Mesenchymal stem cell (in vitro differentiated cells and primary cell): ENCODE measurements around the gene SNX8.
A peak's percentile ranks its signal among the peaks of the same experiment; 100 is the strongest.

ENCODE experiments used
- DNase-seq: peaks from one replicate; pipeline ENCODE4 v3.0.0-alpha.2; 2013
- H2AFZ ChIP-seq: one replicate; pipeline ENCODE4 v1.6.1; 2013; ENCODE audit warnings: low read depth, mild to moderate bottlenecking, control low read depth, inconsistent platforms, low read length, moderate library complexity
- H2AK5ac ChIP-seq: 2 replicates; pipeline ENCODE4 v1.6.1; 2013; ENCODE audit warnings: low read length, moderate library complexity, mild to moderate bottlenecking, inconsistent platforms; ENCODE audit not compliant: severe bottlenecking
- H2BK120ac ChIP-seq: one replicate; pipeline ENCODE4 v1.6.1; 2013; ENCODE audit warnings: low read depth, mild to moderate bottlenecking, inconsistent platforms, low read length, moderate library complexity
- H2BK12ac ChIP-seq, 2 experiments: one replicate each; pipeline ENCODE4 v1.6.1; 2013; ENCODE audit warnings: inconsistent platforms in 2 of 2, low read length in 2 of 2, mild to moderate bottlenecking in 2 of 2, moderate library complexity in 2 of 2, control low read depth in 1 of 2
- H2BK15ac ChIP-seq: one replicate; pipeline ENCODE4 v1.6.1; 2013; ENCODE audit warnings: mild to moderate bottlenecking, low read depth, inconsistent platforms; ENCODE audit not compliant: poor library complexity, severe bottlenecking
- H2BK5ac ChIP-seq: 2 replicates; pipeline ENCODE4 v1.6.1; 2013; ENCODE audit warnings: low read depth, mild to moderate bottlenecking, low read length, control low read depth, inconsistent platforms; ENCODE audit not compliant: poor library complexity, severe bottlenecking
- H3K14ac ChIP-seq, 2 experiments: one replicate each; pipeline ENCODE4 v1.6.1; 2013; ENCODE audit warnings: inconsistent platforms in 2 of 2, low read length in 2 of 2, control low read depth in 1 of 2, mild to moderate bottlenecking in 1 of 2, moderate library complexity in 1 of 2
- H3K18ac ChIP-seq, 2 experiments: one replicate each; pipeline ENCODE4 v1.6.1; 2013; ENCODE audit warnings: inconsistent platforms in 2 of 2, low read length in 2 of 2, control low read depth in 1 of 2, low read depth in 1 of 2, mild to moderate bottlenecking in 1 of 2
- H3K23ac ChIP-seq, 2 experiments: one replicate each; pipeline ENCODE4 v1.6.1; 2013; ENCODE audit warnings: inconsistent platforms in 2 of 2, low read length in 2 of 2, mild to moderate bottlenecking in 2 of 2, moderate library complexity in 2 of 2, control low read depth in 1 of 2
- H3K27ac ChIP-seq: 2 replicates; pipeline ENCODE4 v1.5.1; 2013; ENCODE audit warnings: mild to moderate bottlenecking, moderate library complexity, low read length, control low read depth, inconsistent platforms; ENCODE audit not compliant: poor library complexity, severe bottlenecking
- H3K27me3 ChIP-seq, 2 experiments: 2 replicates each; pipeline versions ENCODE4 v1.6.1 to v1.7.0; 2013; ENCODE audit warnings: low read length in 2 of 2, mild to moderate bottlenecking in 2 of 2, moderate library complexity in 2 of 2, control low read depth in 1 of 2, inconsistent platforms in 1 of 2; ENCODE audit not compliant: control insufficient read depth in 1 of 2, insufficient read depth in 1 of 2
- H3K36me3 ChIP-seq, 2 experiments: 2 replicates each; pipeline versions ENCODE4 v1.6.1 to v1.7.0; 2013; ENCODE audit warnings: low read length in 2 of 2, control low read depth in 1 of 2, inconsistent platforms in 1 of 2, low read depth in 1 of 2, mild to moderate bottlenecking in 1 of 2; ENCODE audit not compliant: insufficient read depth in 2 of 2, control insufficient read depth in 1 of 2
- H3K4ac ChIP-seq, 2 experiments: one replicate each; pipeline ENCODE4 v1.6.1; 2013; ENCODE audit warnings: inconsistent platforms in 2 of 2, low read length in 2 of 2, mild to moderate bottlenecking in 2 of 2, moderate library complexity in 2 of 2, control low read depth in 1 of 2, low read depth in 1 of 2
- H3K4me1 ChIP-seq: 2 replicates; pipeline ENCODE4 v1.6.1; 2013; ENCODE audit warnings: low read depth, low read length, control low read depth; ENCODE audit not compliant: control insufficient read depth, insufficient read depth
- H3K4me2 ChIP-seq: 2 replicates; pipeline ENCODE4 v1.6.1; 2013; ENCODE audit warnings: low read length, mild to moderate bottlenecking, inconsistent platforms; ENCODE audit not compliant: poor library complexity, severe bottlenecking
- H3K4me3 ChIP-seq, 2 experiments: 2 replicates each; pipeline versions ENCODE4 v1.5.1 to v1.7.0; 2013; ENCODE audit warnings: low read length in 2 of 2, mild to moderate bottlenecking in 2 of 2, control low read depth in 1 of 2, low read depth in 1 of 2; ENCODE audit not compliant: insufficient read depth in 1 of 2
- H3K79me1 ChIP-seq: replicated peaks from 2 replicates; pipeline ENCODE4 v1.6.1; 2013; ENCODE audit warnings: mild to moderate bottlenecking, control low read depth, low read length, inconsistent platforms; ENCODE audit not compliant: poor library complexity, severe bottlenecking
- H3K9ac ChIP-seq: 2 replicates; pipeline ENCODE4 v1.7.0; 2013; ENCODE audit warnings: mild to moderate bottlenecking, low read length, moderate library complexity
- H3K9me3 ChIP-seq: 2 replicates; pipeline ENCODE4 v1.7.0; 2013; ENCODE audit warnings: mild to moderate bottlenecking, low read length; ENCODE audit not compliant: control insufficient read depth
- H4K8ac ChIP-seq: one replicate; pipeline ENCODE4 v1.6.1; 2013; ENCODE audit warnings: inconsistent platforms, mild to moderate bottlenecking, low read length, moderate library complexity
- H4K91ac ChIP-seq: one replicate; pipeline ENCODE4 v1.6.1; 2013; ENCODE audit warnings: mild to moderate bottlenecking, low read length, inconsistent platforms
- WGBS: methylation state at CpG from one replicate; pipeline ENCODE4 v1.1.7; 2013; ENCODE audit warnings: mixed read lengths; 5-methylcytosine and 5-hydroxymethylcytosine counted together

The SNX8 gene

GRCh38 chr7:2254429-2255144 is 59.7 kb downstream of the SNX8 start:
- Histone ChIP-seq H4K8ac (no peak overlapping the region), H3K4ac (no peak overlapping the region), H3K9ac (no peak overlapping the region), H2BK120ac (no peak overlapping the region), H2AFZ (no peak overlapping the region), H3K14ac (no peak overlapping the region), H2BK15ac (no peak overlapping the region), H3K18ac (no peak overlapping the region), H3K9me3 (no peaks in the 10 kb centered on the region), H3K4me1 (peaks cover 38% of the 10 kb centered on the region), H4K91ac (no peak overlapping the region), H3K4me2 (no peak overlapping the region), H2BK12ac (no peak overlapping the region), H3K27ac (no peak overlapping the region), H3K79me1 (peaks cover 23% of the 10 kb centered on the region), H3K23ac (no peak overlapping the region), H2BK5ac (no peak overlapping the region), H3K4me3 (no peak overlapping the region), H3K36me3 (peaks cover 47 to 88% of the 10 kb centered on the region in 2 experiments), H2AK5ac (no peak overlapping the region), H3K27me3 (no peaks in the 10 kb centered on the region)
- 96% methylated on average over 31 of the region's 31 CpGs for WGBS
- no peak for DNase-seq

DNA sequence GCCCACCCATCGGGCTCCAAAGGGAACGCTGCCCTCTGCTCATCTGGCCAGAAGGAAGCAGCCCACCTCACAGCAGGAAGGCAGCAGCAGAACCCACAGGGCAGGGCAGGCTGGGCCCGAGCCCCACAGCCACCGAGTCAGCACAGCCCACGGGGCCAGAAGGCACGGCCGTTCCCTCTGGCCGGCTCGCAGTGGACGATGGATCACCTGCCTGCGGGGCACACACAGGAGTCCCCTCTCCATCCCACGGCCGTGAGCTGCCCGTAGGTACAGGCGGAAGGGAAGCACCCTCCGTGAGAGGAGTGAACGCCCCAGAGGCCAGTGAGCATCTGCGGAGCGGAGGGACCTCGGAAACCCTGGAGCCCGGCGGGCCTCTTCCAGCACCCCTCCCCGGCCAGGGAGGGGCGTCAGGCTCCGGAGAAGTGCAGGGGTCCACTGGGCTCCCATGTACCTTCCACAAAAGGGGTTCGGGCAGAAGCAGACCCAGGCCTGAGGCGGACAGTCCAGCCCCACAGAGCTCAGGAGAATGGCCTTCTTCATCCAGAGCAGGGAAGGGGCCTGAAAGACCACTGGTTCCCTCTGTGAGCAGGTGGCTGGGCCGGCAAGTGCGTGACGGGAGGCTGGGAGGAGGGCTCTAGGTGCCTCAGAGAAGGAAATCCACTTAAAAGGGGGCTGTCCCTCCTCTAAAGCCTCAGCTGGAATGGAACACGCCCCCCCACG is 60.6 kb downstream of the SNX8 start:
- H3K4me2 ChIP-seq, result no peak overlapping the region
- peaks cover 40% of the 10 kb centered on the region for H3K4me1 ChIP-seq
- no peak overlapping the region for H3K4me3 ChIP-seq
- no peak overlapping the region for H4K91ac ChIP-seq
- no peak for DNase-seq
- H3K27me3 ChIP-seq, result no peaks in the 10 kb centered on the region
- H3K27ac ChIP-seq, result no peak overlapping the region
- no peak overlapping the region for H2AK5ac ChIP-seq
- H2BK5ac ChIP-seq, result no peak overlapping the region
- no peak overlapping the region for H2BK15ac ChIP-seq
- peaks cover 46 to 81% of the 10 kb centered on the region in 2 experiments for H3K36me3 ChIP-seq
- H3K14ac ChIP-seq, result no peak overlapping the region
- H3K79me1 ChIP-seq, result peaks cover 17% of the 10 kb centered on the region
- no peak overlapping the region for H2AFZ ChIP-seq
- no peak overlapping the region for H3K18ac ChIP-seq
- H3K23ac ChIP-seq, result no peak overlapping the region
- H4K8ac ChIP-seq, result no peak overlapping the region
- H2BK12ac ChIP-seq, result no peak overlapping the region
- no peak overlapping the region for H3K9ac ChIP-seq
- H3K9me3 ChIP-seq, result no peaks in the 10 kb centered on the region
- no peak overlapping the region for H3K4ac ChIP-seq
- H2BK120ac ChIP-seq, result no peak overlapping the region
- 96% methylated on average over 32 of the region's 32 CpGs for WGBS

- Histone ChIP-seq H3K4ac (no peak overlapping the region), H2AK5ac (no peak overlapping the region), H4K91ac (no peak overlapping the region), H3K9ac (no peak overlapping the region), H3K23ac (no peak overlapping the region), H3K4me3 (no peak overlapping the region), H4K8ac (no peak overlapping the region), H2BK120ac (no peak overlapping the region), H2BK15ac (no peak overlapping the region), H3K4me1 (peaks cover 44% of the 10 kb centered on the region), H3K14ac (no peak overlapping the region), H2BK12ac (no peak overlapping the region), H3K36me3 (peaks cover 46 to 74% of the 10 kb centered on the region in 2 experiments), H3K27ac (no peak overlapping the region), H3K79me1 (peaks cover 15% of the 10 kb centered on the region), H3K4me2 (no peak overlapping the region), H2BK5ac (no peak overlapping the region), H3K9me3 (no peaks in the 10 kb centered on the region), H2AFZ (no peak overlapping the region), H3K18ac (peak overlapping the region in 1 of 2 experiments; percentile 51), H3K27me3 (no peaks in the 10 kb centered on the region)
- WGBS, result 93% methylated on average over 9 of the region's 9 CpGs
- no peak for DNase-seq
These were observed 61.2 kb downstream of the SNX8 start for GRCh38 chr7:2253021-2253420.
